Endodermal cell (in vitro differentiated cells): ENCODE data around the gene PIP5K1C. TPM values are rescaled to one million over a fixed set of nuclear protein-coding genes. Genes with fewer than 3 reads are reported as not detected.
A peak's percentile ranks its signal among the peaks of the same experiment; 100 is the strongest.
"Not testable (repeated sequence)": the region's sequence is repeated elsewhere in the genome, so short reads cannot be mapped to it uniquely, and the experiment has no call there.

ENCODE experiments used
- DNase-seq: peaks from one replicate; pipeline ENCODE4 v3.0.0-alpha.2; 2017
- H3K27ac ChIP-seq: 2 replicates; pipeline ENCODE4 v1.5.1; 2013; ENCODE audit warnings: mild to moderate bottlenecking, low read depth, low read length, moderate library complexity
- H3K27me3 ChIP-seq: 2 replicates; pipeline ENCODE4 v1.6.1; 2013; ENCODE audit warnings: mild to moderate bottlenecking, low read length, moderate library complexity; ENCODE audit not compliant: insufficient read depth, control insufficient read depth, poor library complexity, severe bottlenecking
- H3K36me3 ChIP-seq: 2 replicates; pipeline ENCODE4 v1.7.0; 2013; ENCODE audit warnings: mild to moderate bottlenecking, low read length, moderate library complexity; ENCODE audit not compliant: control insufficient read depth, insufficient read depth
- H3K4me1 ChIP-seq: one replicate; pipeline ENCODE4 v1.7.0; 2013; ENCODE audit warnings: low read length; ENCODE audit not compliant: control insufficient read depth, insufficient read depth
- H3K4me3 ChIP-seq: 2 replicates; pipeline ENCODE4 v1.5.1; 2013; ENCODE audit warnings: mild to moderate bottlenecking, low read length, moderate library complexity
- H3K9ac ChIP-seq: 2 replicates; pipeline ENCODE4 v1.6.1; 2013; ENCODE audit warnings: mild to moderate bottlenecking, low read length, moderate library complexity; ENCODE audit not compliant: poor library complexity, severe bottlenecking; ENCODE audit errors: extremely low read depth
- H3K9me3 ChIP-seq: 2 replicates; pipeline ENCODE4 v1.6.1; 2013; ENCODE audit warnings: mild to moderate bottlenecking, low read length, moderate library complexity; ENCODE audit not compliant: control insufficient read depth
- H3K27ac Mint-ChIP-seq: 2 replicates; pipeline ENCODE4 v1.8.0; 2020; ENCODE audit warnings: mixed read lengths
- H3K27me3 Mint-ChIP-seq: 2 replicates; pipeline ENCODE4 v1.8.0; 2021; ENCODE audit warnings: mild to moderate bottlenecking, mixed read lengths; ENCODE audit not compliant: insufficient read depth
- H3K36me3 Mint-ChIP-seq: 2 replicates; pipeline ENCODE4 v1.8.0; 2020; ENCODE audit warnings: low read depth, mixed read lengths
- H3K4me1 Mint-ChIP-seq: 2 replicates; pipeline ENCODE4 v1.8.0; 2020; ENCODE audit warnings: mixed read lengths
- H3K4me3 Mint-ChIP-seq: 2 replicates; pipeline ENCODE4 v1.8.0; 2020; ENCODE audit warnings: mild to moderate bottlenecking, moderate library complexity, mixed read lengths
- H3K9me3 Mint-ChIP-seq: 2 replicates; pipeline ENCODE4 v1.8.0; 2020; ENCODE audit warnings: mild to moderate bottlenecking, mixed read lengths
- WGBS, 2 experiments: methylation state at CpG; one replicate each; pipeline versions ENCODE4 v1.1.5 to v1.1.7; 2013; ENCODE audit warnings: missing lambda C conversion rate in 2 of 2, mixed read lengths in 1 of 2; ENCODE audit not compliant: insufficient coverage in 1 of 2, insufficient read length in 1 of 2; 5-methylcytosine and 5-hydroxymethylcytosine counted together
- total RNA-seq, 2 donors: library from RNA; stranded (reverse); fragmentation: NEBNext Ultra II Directional in 1 of 2; extraction: Animal tissue kit (Norgen Biotek cat#: 25700) in 1 of 2; gene quantifications; 2 replicates in 1 of 2; 3 replicates in 1 of 2; pipeline ENCODE4 v1.2.1, GENCODE V29; 2021
- TF ChIP-seq, protein P1 (sequence below): fragments of 200-600 bp; sonication (generic); conservative IDR thresholded peaks from 2 replicates; pipeline ENCODE4 v1.5.0; 2021; ENCODE audit warnings: antibody characterized with exemption, mild to moderate bottlenecking

PIP5K1C gene
- total RNA-seq, 2 donors from 2014 or later = 43.5 to 51.5 TPM

DNA sequence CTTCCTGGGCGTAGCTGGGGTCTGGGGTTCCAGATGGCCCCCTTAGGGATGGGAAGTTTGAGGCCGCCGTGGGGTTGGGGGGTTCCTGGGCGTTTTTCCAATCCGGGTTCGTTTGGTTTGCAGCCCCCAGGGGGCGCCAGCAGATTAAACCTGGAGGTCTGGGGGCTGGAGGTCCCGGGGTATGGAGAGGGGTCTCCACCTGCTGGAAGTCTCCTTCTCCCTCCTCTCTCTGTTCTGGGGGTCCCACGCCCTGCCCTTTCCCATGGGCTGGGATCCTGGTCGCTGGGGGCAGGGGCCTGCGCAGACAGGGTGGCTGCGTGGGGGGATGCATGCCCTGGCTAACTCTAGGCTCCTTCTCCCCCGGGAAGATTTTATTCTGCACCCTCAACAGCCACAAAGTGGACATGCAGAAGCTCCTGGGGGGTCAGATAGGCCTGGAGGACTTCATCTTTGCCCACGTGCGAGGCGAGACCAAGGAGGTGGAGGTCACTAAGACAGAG is 114.1 kb downstream of the PIP5K1C start:
- Histone ChIP-seq H3K9ac (no peak overlapping the region), H3K4me1 (no peaks in the 10 kb centered on the region), H3K4me3 (no peak overlapping the region), H3K36me3 (no peaks in the 10 kb centered on the region), H3K27ac (no peak overlapping the region), H3K27me3 (peaks cover 39% of the 10 kb centered on the region), H3K9me3 (no peaks in the 10 kb centered on the region)
- Mint-ChIP-seq H3K27ac (no peak overlapping the region), H3K4me1 (no peaks in the 10 kb centered on the region), H3K9me3 (peaks cover 4% of the 10 kb centered on the region), H3K27me3 (peaks cover 65% of the 10 kb centered on the region), H3K4me3 (peak overlapping the region; percentile 13), H3K36me3 (no peaks in the 10 kb centered on the region)
- TF ChIP-seq, protein P1, sequence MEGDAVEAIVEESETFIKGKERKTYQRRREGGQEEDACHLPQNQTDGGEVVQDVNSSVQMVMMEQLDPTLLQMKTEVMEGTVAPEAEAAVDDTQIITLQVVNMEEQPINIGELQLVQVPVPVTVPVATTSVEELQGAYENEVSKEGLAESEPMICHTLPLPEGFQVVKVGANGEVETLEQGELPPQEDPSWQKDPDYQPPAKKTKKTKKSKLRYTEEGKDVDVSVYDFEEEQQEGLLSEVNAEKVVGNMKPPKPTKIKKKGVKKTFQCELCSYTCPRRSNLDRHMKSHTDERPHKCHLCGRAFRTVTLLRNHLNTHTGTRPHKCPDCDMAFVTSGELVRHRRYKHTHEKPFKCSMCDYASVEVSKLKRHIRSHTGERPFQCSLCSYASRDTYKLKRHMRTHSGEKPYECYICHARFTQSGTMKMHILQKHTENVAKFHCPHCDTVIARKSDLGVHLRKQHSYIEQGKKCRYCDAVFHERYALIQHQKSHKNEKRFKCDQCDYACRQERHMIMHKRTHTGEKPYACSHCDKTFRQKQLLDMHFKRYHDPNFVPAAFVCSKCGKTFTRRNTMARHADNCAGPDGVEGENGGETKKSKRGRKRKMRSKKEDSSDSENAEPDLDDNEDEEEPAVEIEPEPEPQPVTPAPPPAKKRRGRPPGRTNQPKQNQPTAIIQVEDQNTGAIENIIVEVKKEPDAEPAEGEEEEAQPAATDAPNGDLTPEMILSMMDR = peak; percentile 86
- peak; percentile 81 for DNase-seq
- 30 to 50% methylated on average over 6 to 16 of the region's 16 CpGs for WGBS, 2 experiments

DNA sequence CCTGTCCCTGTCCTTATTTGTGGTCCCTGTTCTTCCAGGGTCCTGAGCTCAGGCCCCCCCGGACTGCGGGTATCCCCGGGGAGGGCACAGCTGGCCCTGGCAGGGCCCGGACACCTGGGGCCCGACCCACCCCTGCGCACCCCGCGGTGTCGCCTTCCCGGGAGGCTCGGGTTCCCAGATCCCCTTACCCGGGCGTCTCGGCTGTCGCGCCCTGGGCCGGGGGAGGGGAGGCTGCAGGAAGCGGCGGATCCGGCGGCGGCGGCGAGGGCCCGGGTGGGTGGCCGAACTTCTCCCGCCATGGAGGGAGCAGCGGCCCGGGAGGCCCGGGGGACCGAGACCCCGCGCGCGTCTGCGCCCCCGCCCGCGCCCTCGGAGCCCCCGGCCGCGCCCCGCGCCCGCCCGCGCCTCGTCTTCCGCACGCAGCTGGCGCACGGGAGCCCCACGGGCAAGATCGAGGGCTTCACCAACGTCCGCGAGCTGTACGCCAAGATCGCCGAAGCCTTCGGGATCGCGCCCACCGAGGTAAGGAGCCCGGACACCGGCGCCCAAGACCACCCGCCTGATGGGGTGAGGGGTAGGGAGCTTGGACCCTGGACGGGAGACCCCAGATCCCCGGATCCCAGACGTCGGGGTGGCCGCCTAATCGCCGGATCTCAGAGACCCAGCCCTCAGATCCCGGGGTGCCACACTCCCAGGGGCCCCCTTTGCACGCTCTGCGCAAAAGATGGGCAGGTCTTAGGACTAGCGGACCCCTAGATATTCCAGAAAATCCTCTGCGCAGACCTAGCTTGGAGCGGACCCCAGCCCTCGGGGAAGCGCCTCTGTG is 114.8 kb downstream of the PIP5K1C start, which contains the start of gene GIPC3:
Gene GIPC3, plus strand, starts transcription at position 178 of the 826 bp plus-strand sequence. Its CDS starts 120 bp downstream, at position 298.
- Mint-ChIP-seq H3K27me3 (peaks cover 70% of the 10 kb centered on the region), H3K4me1 (no peaks in the 10 kb centered on the region), H3K27ac (no peak within 1 kb of the TSS), H3K9me3 (peaks cover 4% of the 10 kb centered on the region), H3K4me3 (peak within 1 kb of the TSS; percentile 13), H3K36me3 (no peaks in the 10 kb centered on the region)
- Histone ChIP-seq H3K9ac (no peak within 1 kb of the TSS), H3K4me3 (no peak within 1 kb of the TSS), H3K27me3 (peaks cover 39% of the 10 kb centered on the region), H3K4me1 (no peaks in the 10 kb centered on the region), H3K36me3 (no peaks in the 10 kb centered on the region), H3K9me3 (no peaks in the 10 kb centered on the region), H3K27ac (no peak within 1 kb of the TSS)
- peak; percentile 71 for DNase-seq
- TF ChIP-seq, protein P1 = no peak
- 15 to 17% methylated on average over 42 to 78 of the region's 84 CpGs for WGBS, 2 experiments

DNA sequence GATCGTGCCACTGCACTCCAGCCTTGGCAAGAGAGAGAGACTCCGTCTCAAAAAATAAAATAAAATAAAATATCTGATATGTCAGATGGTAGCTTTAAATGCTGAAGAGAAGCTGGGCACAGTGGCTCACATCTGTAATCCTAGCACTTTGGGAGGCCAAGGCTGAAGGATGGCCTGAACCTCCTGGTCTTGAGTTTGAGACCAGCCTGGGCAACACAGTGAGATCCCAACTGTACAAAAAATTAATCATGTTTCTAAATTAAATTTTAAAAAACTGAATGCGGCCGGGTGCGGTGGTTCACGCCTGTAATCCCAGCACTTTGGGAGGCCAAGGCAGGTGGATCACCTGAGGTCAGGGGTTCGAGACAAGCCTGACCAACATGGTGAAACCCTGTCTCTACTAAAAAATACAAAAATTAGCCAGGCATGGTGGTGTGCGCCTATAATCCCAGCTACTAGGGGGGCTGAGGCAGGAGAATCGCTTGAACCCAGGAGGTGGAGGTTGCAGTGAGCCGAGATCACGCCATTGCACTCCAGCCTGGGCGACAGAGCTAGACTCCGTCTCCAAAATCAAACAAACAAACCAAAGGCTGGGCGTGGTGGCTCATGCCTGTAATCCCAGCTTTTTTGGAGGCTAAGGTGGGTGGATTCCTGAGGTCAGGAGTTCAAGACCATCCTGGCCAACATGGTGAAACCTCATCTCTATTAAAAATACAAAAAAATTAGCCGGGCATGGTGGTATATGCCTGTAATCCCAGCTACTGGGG is 116.0 kb downstream of the PIP5K1C start:
- not testable (repeated sequence) for H3K4me1 ChIP-seq, H3K27ac ChIP-seq, H3K36me3 ChIP-seq, H3K4me1 Mint-ChIP-seq, DNase-seq, H3K27ac Mint-ChIP-seq, H3K9me3 ChIP-seq, H3K4me3 ChIP-seq, H3K9ac ChIP-seq, H3K9me3 Mint-ChIP-seq, H3K4me3 Mint-ChIP-seq, H3K36me3 Mint-ChIP-seq
- 88 to 98% methylated on average over 9 to 15 of the region's 15 CpGs for WGBS, 2 experiments
- peaks cover 39% of the 10 kb centered on the region for H3K27me3 ChIP-seq
- H3K27me3 Mint-ChIP-seq = peaks cover 81% of the 10 kb centered on the region

DNA sequence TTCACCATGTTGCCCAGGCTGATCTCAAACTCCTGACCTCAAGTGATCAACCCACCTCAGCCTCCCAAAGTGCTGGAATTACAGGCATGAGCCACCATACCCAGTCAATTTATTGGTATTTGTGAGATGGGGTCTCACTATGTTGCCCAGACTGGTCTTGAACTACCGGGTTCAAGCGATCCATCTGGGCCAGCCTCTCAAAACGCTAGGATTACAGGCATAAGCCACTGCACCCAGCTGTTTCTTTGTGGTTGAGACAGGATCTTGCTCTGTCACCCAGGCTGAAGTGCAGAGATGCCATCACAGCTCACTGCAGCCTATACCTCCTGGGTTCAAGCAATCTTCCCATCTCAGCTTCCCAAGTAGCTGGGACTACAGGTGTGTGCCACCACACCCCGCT is 118.5 kb downstream of the PIP5K1C start:
- 82 to 84% methylated on average over 3 to 4 of the region's 4 CpGs for WGBS, 2 experiments
- H3K9me3 Mint-ChIP-seq, H3K36me3 ChIP-seq, H3K9me3 ChIP-seq, H3K36me3 Mint-ChIP-seq, DNase-seq, H3K4me3 Mint-ChIP-seq, H3K4me3 ChIP-seq, H3K27ac ChIP-seq, H3K9ac ChIP-seq, H3K27ac Mint-ChIP-seq, H3K4me1 ChIP-seq, H3K4me1 Mint-ChIP-seq: not testable (repeated sequence)
- peaks cover 73% of the 10 kb centered on the region for H3K27me3 Mint-ChIP-seq
- H3K27me3 ChIP-seq = peaks cover 34% of the 10 kb centered on the region
